Inflammatory macrophage treated with lipopolysaccharide for 1 hour (primary cell): ENCODE measurements around the gene FSHB.

Experiments
- DNase-seq, 2 donors: peaks; one replicate each; pipeline ENCODE4 v3.0.0-alpha.2; 2020 to 2022

Gene FSHB

DNA sequence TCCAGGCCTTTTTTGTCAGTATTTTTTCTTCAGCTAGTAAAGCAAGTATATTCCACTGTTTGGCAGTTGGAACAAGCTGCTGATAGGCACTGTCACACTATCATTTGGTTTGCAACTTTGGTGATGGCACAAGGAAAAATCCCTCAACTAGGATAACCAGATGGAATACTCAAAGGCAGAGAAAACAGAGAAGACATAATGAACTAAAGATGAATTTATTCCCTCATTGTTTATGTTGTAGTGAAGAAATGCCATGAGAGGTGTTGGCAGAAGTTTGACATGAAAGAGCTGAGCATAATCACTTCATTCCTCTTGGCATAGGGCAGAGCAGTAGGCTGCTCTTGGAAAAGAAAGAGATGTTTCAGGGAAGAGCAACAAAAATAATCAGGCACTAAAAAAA, 39.9 kb downstream of the FSHB start:
- DNase-seq = no peak

DNA sequence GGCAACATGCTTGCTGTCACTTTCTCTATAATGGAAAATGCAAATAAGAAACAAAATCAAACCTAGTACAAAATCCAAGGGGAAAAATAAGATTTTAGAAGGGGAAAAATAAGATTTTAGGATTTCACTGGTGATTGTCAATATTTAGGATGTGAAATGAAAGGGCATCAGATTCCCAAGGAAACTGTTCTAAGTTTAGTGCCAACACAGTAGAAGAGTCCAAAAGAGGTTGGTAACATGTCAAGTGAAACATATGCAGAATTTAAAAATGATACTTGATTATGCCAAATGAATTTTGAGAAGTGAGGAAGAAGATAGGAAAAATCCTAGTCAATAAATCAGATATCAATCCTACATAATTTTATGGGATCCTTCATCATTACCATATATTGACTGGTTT, 46.4 kb downstream of the FSHB start:
- no peak for DNase-seq

DNA sequence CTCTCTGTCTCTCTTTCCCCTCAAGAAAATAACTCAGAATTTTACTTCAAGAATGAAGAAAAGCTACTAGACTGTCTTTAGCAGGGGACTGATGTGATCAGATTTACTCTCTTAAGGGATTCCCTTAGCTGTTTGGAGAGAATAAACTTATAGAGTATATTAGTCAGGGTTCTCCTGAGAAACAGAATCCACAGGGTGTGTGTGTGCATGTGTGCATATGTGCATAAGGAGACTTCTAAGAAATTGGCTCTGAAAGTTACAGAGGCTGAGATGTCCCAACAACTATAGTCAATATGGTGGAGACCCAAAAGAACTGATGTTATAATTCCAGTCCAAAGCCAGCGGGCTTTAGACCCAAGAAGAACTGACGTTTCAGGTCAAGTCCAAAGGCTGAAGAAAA, 49.0 kb downstream of the FSHB start:
- DNase-seq = no peak

DNA sequence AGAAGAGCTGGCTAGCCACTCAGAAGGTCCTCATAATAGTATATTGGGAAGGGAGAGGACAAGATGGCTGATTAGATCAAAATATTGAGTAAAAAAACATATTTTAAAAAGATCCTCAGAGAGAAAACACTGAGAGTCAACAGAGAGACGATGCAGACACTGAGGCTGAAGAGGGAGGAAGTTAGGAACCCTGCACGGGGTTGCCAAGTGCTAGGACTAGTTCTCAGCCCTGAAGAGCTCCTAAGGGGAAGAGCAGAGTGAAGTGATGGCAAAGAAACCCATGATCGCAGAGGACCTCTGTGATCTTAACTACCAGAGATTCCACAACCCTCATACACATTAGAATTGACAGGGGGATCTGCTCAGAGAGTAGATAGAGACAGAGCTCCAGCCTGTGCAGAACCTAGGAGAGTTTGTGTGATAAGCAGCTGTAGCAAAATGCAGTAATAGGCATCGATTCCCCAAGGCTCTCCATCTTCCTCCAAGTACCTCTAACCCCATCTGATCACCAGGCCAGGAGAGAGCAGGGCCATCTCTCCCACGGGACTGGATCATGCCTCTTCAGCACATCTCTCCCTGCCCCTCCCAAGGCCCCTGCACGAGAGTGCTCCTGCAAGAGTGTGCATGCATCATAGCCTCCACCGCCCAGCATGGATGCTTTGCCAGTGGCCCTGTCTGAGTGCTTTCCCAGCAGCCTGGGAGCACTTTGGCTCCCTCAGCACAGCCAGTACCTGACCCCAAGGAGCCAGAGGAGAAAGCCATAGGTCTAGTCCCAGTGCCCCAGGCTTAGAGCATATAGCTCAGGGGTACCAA, 50.9 kb downstream of the FSHB start:
- DNase-seq = no peak

DNA sequence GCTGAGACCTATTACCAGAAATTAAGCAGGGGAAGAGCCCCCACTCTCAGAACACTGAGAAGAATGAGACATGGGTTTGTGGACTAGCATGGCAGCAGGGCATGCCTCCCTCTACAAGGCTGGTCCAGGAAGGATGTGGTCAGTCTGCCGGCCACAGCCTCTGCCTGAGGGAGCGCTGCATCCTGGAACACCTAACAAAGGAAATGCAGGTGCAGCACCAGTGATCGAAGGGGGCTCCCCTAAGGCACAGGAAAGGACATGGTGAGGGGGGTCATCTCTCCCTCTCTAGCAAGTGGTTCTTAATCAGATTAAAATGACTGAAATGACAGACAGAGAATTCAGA, 51.4 kb downstream of the FSHB start:
- no peak for DNase-seq
